Keratinocyte (primary cell): ENCODE results near the gene RCSD1. TPM values are rescaled to one million over a fixed set of nuclear protein-coding genes. Genes with fewer than 3 reads are reported as not detected.

Experiments used
- DNase-seq: peaks from one replicate; pipeline ENCODE4 v3.0.0-alpha.2; 2011; ENCODE audit warnings: low read depth, missing footprints, low spot score
- FAIRE-seq: peaks from 2 replicates; lab custom pipeline; 2011; peaks lifted over from hg19 to GRCh38; lab: Jason Lieb, UNC
- H2AFZ ChIP-seq: 2 replicates; pipeline ENCODE4 v1.6.0; 2012; ENCODE audit warnings: low read length, control low read depth, inconsistent platforms; ENCODE audit not compliant: control insufficient read depth
- H3K27ac ChIP-seq: 2 replicates; pipeline ENCODE4 v1.5.1; 2011; ENCODE audit warnings: low read length; ENCODE audit not compliant: control insufficient read depth, insufficient read depth
- H3K27me3 ChIP-seq: 3 replicates; pipeline ENCODE4 v1.6.0; 2011; ENCODE audit warnings: low read length; ENCODE audit not compliant: control insufficient read depth, insufficient read depth; ENCODE audit errors: extremely low read depth
- H3K36me3 ChIP-seq, 2 experiments: 2 replicates in 1 of 2; 3 replicates in 1 of 2; pipeline ENCODE4 v1.5.1; 2011; ENCODE audit warnings: low read length in 2 of 2, mild to moderate bottlenecking in 1 of 2; ENCODE audit not compliant: control insufficient read depth in 2 of 2, insufficient read depth in 2 of 2; ENCODE audit errors: extremely low read depth in 1 of 2
- H3K4me1 ChIP-seq: 3 replicates; pipeline ENCODE4 v1.5.1; 2011; ENCODE audit warnings: low read length; ENCODE audit not compliant: control insufficient read depth, insufficient read depth; ENCODE audit errors: extremely low read depth
- H3K4me2 ChIP-seq: 3 replicates; pipeline ENCODE4 v1.6.0; 2011; ENCODE audit warnings: low read depth, low read length; ENCODE audit not compliant: control insufficient read depth, insufficient read depth; ENCODE audit errors: extremely low read depth
- H3K4me3 ChIP-seq, 3 experiments: fragments of 200-600 bp in 1 of 3; sonication (generic) in 1 of 3; 2 replicates in 2 of 3; 3 replicates in 1 of 3; pipeline ENCODE4 v1.5.1; 2011 to 2016; ENCODE audit warnings: low read length in 3 of 3, mild to moderate bottlenecking in 3 of 3, control low read depth in 2 of 3, inconsistent platforms in 1 of 3, low read depth in 1 of 3, mixed read lengths in 1 of 3, mixed run types in 1 of 3, moderate library complexity in 1 of 3; ENCODE audit not compliant: control insufficient read depth in 2 of 3, insufficient read depth in 2 of 3; ENCODE audit errors: extremely low read depth in 1 of 3
- H3K79me2 ChIP-seq: 2 replicates; pipeline ENCODE4 v1.6.0; 2012; ENCODE audit warnings: low read length; ENCODE audit not compliant: control insufficient read depth, insufficient read depth
- H3K9ac ChIP-seq: 3 replicates; pipeline ENCODE4 v1.6.0; 2011; ENCODE audit warnings: low read length; ENCODE audit not compliant: control insufficient read depth, insufficient read depth; ENCODE audit errors: extremely low read depth
- H3K9me1 ChIP-seq: 3 replicates; pipeline ENCODE4 v1.6.0; 2011; ENCODE audit warnings: low read length; ENCODE audit not compliant: control insufficient read depth, insufficient read depth; ENCODE audit errors: extremely low read depth
- H3K9me3 ChIP-seq: 2 replicates; pipeline ENCODE4 v1.5.1; 2012; ENCODE audit warnings: low read depth, low read length; ENCODE audit not compliant: control insufficient read depth
- H4K20me1 ChIP-seq: 3 replicates; pipeline ENCODE4 v1.6.0; 2011; ENCODE audit warnings: low read length; ENCODE audit not compliant: control insufficient read depth, insufficient read depth; ENCODE audit errors: extremely low read depth
- CTCF ChIP-seq, 3 experiments: IDR thresholded peaks in 1 of 3; conservative IDR thresholded peaks in 1 of 3; optimal IDR thresholded peaks in 1 of 3; 2 replicates in 2 of 3; 3 replicates in 1 of 3; pipeline versions ENCODE3 to v1.5.1; 2011; ENCODE audit warnings: low read length in 3 of 3, mild to moderate bottlenecking in 3 of 3, moderate library complexity in 2 of 3, control low read depth in 1 of 3, inconsistent platforms in 1 of 3; ENCODE audit not compliant: insufficient read depth in 2 of 3; ENCODE audit errors: extremely low read depth in 1 of 3
- EZH2 ChIP-seq: IDR thresholded peaks from one replicate; pipeline ENCODE4 v1.6.1; 2012; ENCODE audit warnings: inconsistent platforms, mild to moderate bottlenecking, low read length, moderate library complexity
- dilution Hi-C: fragments of 300-500 bp; cut with MboI; formaldehyde crosslinking; loops from one replicate; pipeline ENCODE4 v1.7.0; 2020; ENCODE audit warnings: low sequenced_read_pairs; ENCODE audit not compliant: extremely low pct_ligation_motif_present
- polyA plus RNA-seq, 5 experiments: library from polyadenylated mRNA; depleted of rRNA in 3 of 5; stranded (reverse) in 3 of 5; stranded (forward) in 1 of 5; unstranded in 1 of 5; fragments of >200 nt; gene quantifications; 1 replicate in 1 of 5; 2 replicates in 3 of 5; 3 replicates in 1 of 5; pipeline versions ENCODE4 v1.2.1 to v1.2.3, GENCODE V29; 2011 to 2012; ENCODE audit warnings: missing spikeins in 2 of 5, low read depth in 1 of 5, low replicate concordance in 1 of 5

Gene RCSD1
- polyA plus RNA-seq, 1 donor (not counting 4 experiments of a cell fraction or from before 2014, with no cell fraction given): 0.03 TPM

- Histone ChIP-seq H3K4me2 (no peak overlapping the region), H3K9me3 (no peaks in the 10 kb centered on the region), H3K9me1 (no peaks in the 10 kb centered on the region), H3K27ac (no peak overlapping the region), H3K9ac (no peak overlapping the region), H3K4me3 (no peak overlapping the region), H3K36me3 (no peaks in the 10 kb centered on the region), H3K27me3 (peaks cover under 1% of the 10 kb centered on the region), H3K79me2 (no peaks in the 10 kb centered on the region), H4K20me1 (no peaks in the 10 kb centered on the region), H2AFZ (no peak overlapping the region), H3K4me1 (no peaks in the 10 kb centered on the region)
- FAIRE-seq: no peak
- dilution Hi-C loops: no loop called here
- TF ChIP-seq CTCF (optimal IDR thresholded peaks at IDR 0.05 in 1 of 3, IDR thresholded peaks at IDR 0.05 in 1 of 3, conservative IDR thresholded peaks at IDR 0.05 in 1 of 3; ENCODE audit: extremely low read depth in 1 of 3, insufficient read depth in 2 of 3, low read length in 3 of 3): no peak
- no peak for TF ChIP-seq EZH2
- no peak for DNase-seq
These were observed 5.9 kb downstream of the RCSD1 start for GRCh38 chr1:167635941-167636340.

- dilution Hi-C loops: no loop called here
- Histone ChIP-seq H3K4me3 (no peak overlapping the region), H3K9ac (no peak overlapping the region), H2AFZ (no peak overlapping the region), H3K27ac (no peak overlapping the region), H3K4me2 (no peak overlapping the region), H3K79me2 (no peaks in the 10 kb centered on the region), H3K9me3 (no peaks in the 10 kb centered on the region), H3K27me3 (no peaks in the 10 kb centered on the region), H3K4me1 (no peaks in the 10 kb centered on the region), H3K36me3 (no peaks in the 10 kb centered on the region), H4K20me1 (no peaks in the 10 kb centered on the region), H3K9me1 (no peaks in the 10 kb centered on the region)
- DNase-seq (no peak), FAIRE-seq (no peak)
- TF ChIP-seq EZH2 (no peak), CTCF (optimal IDR thresholded peaks at IDR 0.05 in 1 of 3, IDR thresholded peaks at IDR 0.05 in 1 of 3, conservative IDR thresholded peaks at IDR 0.05 in 1 of 3; ENCODE audit: extremely low read depth in 1 of 3, insufficient read depth in 2 of 3, low read length in 3 of 3) (no peak)
These were observed 8.0 kb downstream of the RCSD1 start for GRCh38 chr1:167638064-167638463.
